ENCODE data around the gene DENND6A.
A peak's percentile ranks its signal among the peaks of the same experiment; 100 is the strongest.

Gene DENND6A

GRCh38 chr3:57604971-57605370 lies 87.9 kb downstream of the DENND6A start:
- in situ Hi-C loops (cut with HindIII; ENCODE audit: low sequenced_read_pairs) = no loop called here
- DNase-seq (ENCODE audit: low read depth) = no peak
- TF ChIP-seq, protein P1, sequence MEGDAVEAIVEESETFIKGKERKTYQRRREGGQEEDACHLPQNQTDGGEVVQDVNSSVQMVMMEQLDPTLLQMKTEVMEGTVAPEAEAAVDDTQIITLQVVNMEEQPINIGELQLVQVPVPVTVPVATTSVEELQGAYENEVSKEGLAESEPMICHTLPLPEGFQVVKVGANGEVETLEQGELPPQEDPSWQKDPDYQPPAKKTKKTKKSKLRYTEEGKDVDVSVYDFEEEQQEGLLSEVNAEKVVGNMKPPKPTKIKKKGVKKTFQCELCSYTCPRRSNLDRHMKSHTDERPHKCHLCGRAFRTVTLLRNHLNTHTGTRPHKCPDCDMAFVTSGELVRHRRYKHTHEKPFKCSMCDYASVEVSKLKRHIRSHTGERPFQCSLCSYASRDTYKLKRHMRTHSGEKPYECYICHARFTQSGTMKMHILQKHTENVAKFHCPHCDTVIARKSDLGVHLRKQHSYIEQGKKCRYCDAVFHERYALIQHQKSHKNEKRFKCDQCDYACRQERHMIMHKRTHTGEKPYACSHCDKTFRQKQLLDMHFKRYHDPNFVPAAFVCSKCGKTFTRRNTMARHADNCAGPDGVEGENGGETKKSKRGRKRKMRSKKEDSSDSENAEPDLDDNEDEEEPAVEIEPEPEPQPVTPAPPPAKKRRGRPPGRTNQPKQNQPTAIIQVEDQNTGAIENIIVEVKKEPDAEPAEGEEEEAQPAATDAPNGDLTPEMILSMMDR (IDR thresholded peaks at IDR 0.05; ENCODE audit: low read depth, low read length, missing control alignments) = no peak
- H3K4me3 ChIP-seq (ENCODE audit: low read depth, low read length) = no peak overlapping the region

- no peak for DNase-seq (ENCODE audit: low read depth)
- in situ Hi-C loops (cut with HindIII; ENCODE audit: low sequenced_read_pairs) = no loop called here
- TF ChIP-seq, protein P1 (IDR thresholded peaks at IDR 0.05; ENCODE audit: low read depth, low read length, missing control alignments) = no peak
Measured at GRCh38 chr3:57600195-57600594, 92.7 kb downstream of the DENND6A start.

DNA sequence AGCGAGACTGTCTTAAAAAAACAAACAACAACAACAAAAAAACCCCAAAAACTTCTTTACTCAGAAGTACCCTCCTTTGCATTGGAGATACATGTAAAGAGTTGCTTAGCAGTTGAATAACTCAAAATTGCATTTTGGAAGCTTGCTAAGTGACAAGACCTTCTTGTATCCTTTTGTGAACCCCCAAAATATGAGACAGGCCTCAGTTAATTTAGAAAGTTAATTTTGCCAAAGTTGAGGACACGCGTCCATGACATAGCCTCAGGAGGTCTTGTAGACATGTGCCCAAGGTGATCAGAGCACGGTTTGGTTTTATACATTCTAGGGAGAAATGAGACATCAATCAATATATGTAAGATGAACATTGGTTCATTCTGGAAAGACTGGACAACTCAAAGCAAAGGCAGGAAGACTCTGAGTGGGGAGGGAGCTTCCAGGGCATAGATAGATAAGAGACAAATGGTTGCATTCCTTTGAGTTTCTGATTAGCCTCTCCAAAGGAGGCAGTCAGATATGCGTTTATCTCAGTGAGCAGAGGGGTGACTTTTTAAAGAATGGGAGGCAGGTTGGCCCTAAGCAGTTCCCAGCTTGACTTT lies 94.0 kb downstream of the DENND6A start:
- in situ Hi-C loops (cut with HindIII; ENCODE audit: low sequenced_read_pairs) = loop anchor here (5.0 kb wide), 1 partner anchor 68 kb away; no protein-coding TSS in a partner anchor
- peak overlapping the region; percentile 89 for H3K4me3 ChIP-seq (ENCODE audit: low read depth, low read length)
- TF ChIP-seq, protein P1 (IDR thresholded peaks at IDR 0.05; ENCODE audit: low read depth, low read length, missing control alignments) = no peak
- DNase-seq (ENCODE audit: low read depth) = no peak

More at GRCh38 chr3:57600195-57600594, 92.7 kb downstream of the DENND6A start:
- no peak overlapping the region for H3K4me3 ChIP-seq (ENCODE audit: low read depth, low read length)

DNA sequence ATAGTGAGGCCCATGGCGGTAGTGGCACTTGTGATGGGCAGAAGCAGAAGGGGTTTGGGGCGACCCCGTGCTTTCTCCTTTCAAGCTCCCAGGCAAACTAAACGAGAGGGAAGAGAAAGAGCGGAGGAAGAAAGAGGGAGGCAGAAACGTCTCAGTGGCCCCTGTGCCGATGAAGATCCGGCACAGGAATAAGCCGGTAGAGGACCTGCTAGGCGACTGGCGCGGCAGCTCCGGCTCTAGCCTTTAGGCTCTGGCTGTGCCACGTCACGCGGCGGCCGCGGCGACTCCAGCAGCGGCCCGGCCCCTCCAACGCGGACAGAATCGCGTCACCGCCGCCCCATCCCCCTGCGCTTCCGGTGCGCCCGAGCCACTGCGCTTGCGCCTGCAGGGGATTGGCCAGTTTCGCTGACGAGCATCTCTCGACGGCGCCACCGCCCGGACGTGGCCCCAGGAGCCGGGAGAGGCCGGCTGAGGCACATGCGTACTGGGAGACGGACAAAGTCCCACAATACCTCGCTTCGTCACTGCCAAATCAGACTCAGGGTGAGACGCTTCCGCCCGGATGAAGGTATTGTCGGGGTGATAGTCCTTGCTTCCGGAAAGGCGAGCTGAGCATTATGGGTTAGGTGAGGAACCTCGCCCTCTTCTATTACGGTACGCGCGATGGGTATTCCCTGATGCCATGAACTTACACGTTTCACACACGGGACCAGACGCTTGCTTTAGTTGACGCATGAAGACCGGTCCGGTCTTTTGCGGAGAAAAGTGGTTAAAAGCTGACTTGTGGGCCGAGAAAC lies 95.6 kb downstream of the DENND6A start, which contains the start of gene ARF4:
TSS of gene ARF4 (minus strand) at position 218 of the 797 bp plus-strand sequence. CDS start at position 14, 204 bp downstream.
- TF ChIP-seq, protein P1 (IDR thresholded peaks at IDR 0.05; ENCODE audit: low read depth, low read length, missing control alignments) = peak; percentile 20
- in situ Hi-C loops (cut with HindIII; ENCODE audit: low sequenced_read_pairs) = loop anchor here (5.0 kb wide), 1 partner anchor 70 kb away; no protein-coding TSS in a partner anchor
- H3K4me3 ChIP-seq (ENCODE audit: low read depth, low read length) = peak within 1 kb of the TSS; percentile 89
- peak; percentile 99 for DNase-seq (ENCODE audit: low read depth)

DNA sequence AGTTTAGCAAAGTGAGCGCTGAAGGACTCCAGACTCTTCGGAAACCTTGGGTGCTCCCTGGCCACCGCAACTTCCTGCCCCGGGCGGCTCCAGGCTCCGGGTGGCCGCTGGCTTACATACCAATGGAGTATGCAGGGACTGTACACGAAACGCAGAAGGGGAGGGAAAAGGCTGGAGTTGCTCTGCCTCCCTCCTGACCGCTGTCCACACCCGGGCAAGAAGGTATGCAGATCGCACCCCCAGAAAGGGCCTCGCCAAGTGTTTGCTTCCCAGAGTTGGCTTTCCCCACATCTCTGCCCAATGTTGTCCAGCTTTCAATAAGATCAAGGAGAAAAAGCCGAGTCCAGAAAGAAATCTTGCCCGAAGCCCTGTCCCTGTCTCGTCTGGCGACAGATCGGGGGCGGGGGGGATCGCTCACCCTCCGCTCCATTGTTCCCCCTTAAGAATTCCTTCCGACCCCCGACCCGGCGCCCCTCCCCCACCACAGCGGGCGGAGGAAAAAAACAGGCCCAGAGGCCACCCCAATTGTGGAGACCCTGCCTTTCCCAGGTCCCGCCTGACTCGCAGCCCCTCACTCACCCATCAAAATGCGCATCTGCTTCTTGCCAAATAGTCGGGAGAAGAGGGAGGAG lies 96.3 kb downstream of the DENND6A start:
- in situ Hi-C loops (cut with HindIII; ENCODE audit: low sequenced_read_pairs) = loop anchor here (5.0 kb wide), 1 partner anchor 71 kb away; no protein-coding TSS in a partner anchor
- H3K4me3 ChIP-seq (ENCODE audit: low read depth, low read length) = peak overlapping the region; percentile 89
- DNase-seq (ENCODE audit: low read depth) = peak; percentile 86
- TF ChIP-seq, protein P1 (IDR thresholded peaks at IDR 0.05; ENCODE audit: low read depth, low read length, missing control alignments) = no peak

DNA sequence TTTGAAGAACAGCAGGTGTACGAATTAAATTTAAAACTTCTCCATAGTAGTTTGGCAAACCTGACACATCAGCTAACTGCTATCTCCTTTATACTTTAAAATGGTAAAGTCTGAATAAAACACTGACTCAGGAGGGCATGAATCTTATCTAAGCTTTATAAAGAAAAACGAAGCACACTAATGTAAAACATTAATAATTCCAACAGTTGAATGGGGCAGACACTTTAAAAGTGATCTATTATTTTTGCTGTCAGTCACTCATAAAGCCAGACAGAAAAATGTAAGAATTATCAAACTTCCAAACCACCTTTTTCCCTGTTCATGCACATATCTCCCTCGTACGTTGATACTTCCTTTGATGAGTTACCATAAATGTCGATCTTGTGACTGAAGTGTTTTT lies 98.3 kb downstream of the DENND6A start:
- in situ Hi-C loops (cut with HindIII; ENCODE audit: low sequenced_read_pairs) = no loop called here
- TF ChIP-seq, protein P1 (IDR thresholded peaks at IDR 0.05; ENCODE audit: low read depth, low read length, missing control alignments) = no peak
- peak overlapping the region; percentile 89 for H3K4me3 ChIP-seq (ENCODE audit: low read depth, low read length)
- no peak for DNase-seq (ENCODE audit: low read depth)

Measured in astrocyte of the cerebellum (primary cell).